ENCODE measurements around the gene TPGS1.

TPGS1 gene

DNA sequence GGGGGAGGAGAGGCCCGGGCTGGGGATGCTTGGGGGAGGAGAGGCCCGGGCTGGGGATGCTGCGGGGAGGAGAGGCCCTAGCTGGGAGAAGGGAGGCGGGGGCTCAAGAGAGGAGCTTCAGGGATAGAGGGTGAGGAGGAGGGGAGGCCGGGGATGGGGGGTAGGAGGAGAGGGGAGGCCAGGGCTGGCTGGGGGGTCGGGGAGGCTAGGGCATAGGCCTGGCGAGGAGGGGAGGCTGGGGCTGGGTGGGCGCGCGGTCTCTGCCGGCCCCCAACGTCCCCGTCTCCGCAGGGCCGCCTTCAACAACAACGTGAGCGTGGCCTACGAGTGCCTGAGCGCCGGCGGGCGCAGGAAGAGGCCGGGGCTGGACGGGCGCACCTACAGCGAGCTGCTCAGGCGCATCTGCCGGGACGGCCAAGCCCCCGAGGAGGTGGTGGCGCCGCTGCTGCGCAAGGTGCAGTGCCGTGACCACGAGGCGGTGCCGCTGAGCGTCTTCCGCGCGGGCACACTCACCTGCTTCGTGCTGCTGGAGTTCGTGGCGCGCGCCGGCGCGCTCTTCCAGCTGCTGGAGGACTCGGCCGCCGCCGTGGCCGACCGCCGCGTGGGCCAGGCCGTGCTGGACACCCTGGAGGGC lies 11.4 kb downstream of the TPGS1 start:
- DNase-seq (ENCODE audit: low read depth in 2 of 2) = peak in 1 of 2 donors; percentile 45

DNA sequence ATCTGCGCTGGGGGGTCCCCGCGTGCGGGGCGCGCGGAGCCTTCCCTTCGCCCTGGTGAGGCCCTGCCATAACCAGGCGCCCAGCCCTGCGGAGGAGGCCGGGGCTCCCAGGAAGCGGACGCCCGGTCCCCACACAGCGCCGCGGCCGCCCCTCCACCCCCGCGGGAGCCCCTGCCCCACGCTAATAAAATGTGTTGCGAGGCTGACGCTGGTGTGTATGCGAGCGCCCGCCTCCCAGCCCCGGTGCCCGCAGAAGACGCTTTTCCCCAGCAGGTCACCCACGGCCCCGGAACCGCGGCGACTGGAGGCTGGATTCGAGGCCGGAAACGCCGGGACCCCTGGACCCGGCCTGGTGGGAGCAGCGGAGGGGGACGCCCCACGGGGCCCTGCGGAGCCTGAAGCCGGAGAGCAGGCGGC lies 12.2 kb downstream of the TPGS1 start:
- DNase-seq (ENCODE audit: low read depth in 2 of 2) = no peak

DNA sequence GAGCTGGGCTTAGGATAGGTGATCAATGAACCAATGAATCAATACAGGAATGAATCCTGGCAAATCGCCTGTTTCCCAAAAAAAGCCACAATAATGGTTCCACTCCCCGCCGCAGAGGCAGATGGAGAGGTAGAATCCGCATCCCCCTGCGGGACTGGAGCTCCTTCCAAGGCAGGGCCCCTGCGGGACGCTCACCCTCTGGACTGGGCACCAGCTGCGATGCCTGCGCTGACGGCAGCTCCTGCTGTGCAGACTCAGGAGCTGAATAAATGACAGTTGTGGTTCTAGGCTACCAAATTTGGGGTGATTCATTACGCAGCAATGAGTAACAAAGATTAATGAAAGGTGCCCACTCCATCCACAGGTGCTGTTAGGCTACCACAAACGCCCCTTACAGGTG lies 15.4 kb downstream of the TPGS1 start:
- no peak for DNase-seq (ENCODE audit: low read depth in 2 of 2)

DNA sequence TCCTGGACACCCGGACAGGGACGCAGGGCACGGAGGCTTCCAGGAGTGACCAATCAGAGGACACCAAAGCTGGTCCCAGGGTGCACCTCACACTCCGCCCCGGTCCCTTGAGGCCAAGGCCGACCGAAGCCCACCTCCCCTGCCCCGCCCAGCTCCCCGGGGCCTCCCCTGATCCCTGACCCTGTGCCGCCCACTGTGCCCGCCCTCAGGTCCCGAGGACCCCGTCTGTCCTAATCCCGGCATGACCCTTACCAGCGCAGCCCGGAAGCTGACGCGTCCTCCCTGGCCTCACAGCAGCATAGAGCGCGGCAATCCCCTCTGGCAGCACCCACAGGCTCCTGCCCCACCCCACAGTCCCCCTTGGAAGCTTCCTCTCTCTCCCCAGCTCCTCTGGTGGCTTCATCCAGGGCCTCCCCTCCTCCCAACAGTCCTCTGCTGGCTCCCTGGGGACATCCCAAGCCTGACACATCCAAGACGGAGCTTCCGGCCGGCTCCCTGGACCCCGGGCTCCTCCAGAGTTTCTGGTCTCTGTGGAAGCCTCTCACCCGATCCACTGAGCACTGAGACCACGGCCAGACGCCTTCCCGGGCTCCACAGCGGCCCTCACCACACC lies 16.9 kb downstream of the TPGS1 start:
- DNase-seq (ENCODE audit: low read depth in 2 of 2) = no peak

GRCh38 chr19:525029-525428 lies 17.7 kb downstream of the TPGS1 start:
- no peak for DNase-seq (ENCODE audit: low read depth in 2 of 2)

- no peak for DNase-seq (ENCODE audit: low read depth in 2 of 2)
Observed at GRCh38 chr19:525857-526419, 18.6 kb downstream of the TPGS1 start.

GRCh38 chr19:530134-531008 lies 23.1 kb downstream of the TPGS1 start:
- DNase-seq (ENCODE audit: low read depth in 2 of 2) = no peak

- peak; percentile 82 to 86 for DNase-seq (ENCODE audit: low read depth in 2 of 2)
Observed at GRCh38 chr19:531009-531752, 23.9 kb downstream of the TPGS1 start.

- no peak for DNase-seq (ENCODE audit: low read depth in 2 of 2)
Observed at GRCh38 chr19:531753-532560, 24.7 kb downstream of the TPGS1 start, which contains the start of gene CDC34. CDC34 (plus strand) TSS chr19:531760; CDS start chr19:531932, 172 bp downstream.

DNA sequence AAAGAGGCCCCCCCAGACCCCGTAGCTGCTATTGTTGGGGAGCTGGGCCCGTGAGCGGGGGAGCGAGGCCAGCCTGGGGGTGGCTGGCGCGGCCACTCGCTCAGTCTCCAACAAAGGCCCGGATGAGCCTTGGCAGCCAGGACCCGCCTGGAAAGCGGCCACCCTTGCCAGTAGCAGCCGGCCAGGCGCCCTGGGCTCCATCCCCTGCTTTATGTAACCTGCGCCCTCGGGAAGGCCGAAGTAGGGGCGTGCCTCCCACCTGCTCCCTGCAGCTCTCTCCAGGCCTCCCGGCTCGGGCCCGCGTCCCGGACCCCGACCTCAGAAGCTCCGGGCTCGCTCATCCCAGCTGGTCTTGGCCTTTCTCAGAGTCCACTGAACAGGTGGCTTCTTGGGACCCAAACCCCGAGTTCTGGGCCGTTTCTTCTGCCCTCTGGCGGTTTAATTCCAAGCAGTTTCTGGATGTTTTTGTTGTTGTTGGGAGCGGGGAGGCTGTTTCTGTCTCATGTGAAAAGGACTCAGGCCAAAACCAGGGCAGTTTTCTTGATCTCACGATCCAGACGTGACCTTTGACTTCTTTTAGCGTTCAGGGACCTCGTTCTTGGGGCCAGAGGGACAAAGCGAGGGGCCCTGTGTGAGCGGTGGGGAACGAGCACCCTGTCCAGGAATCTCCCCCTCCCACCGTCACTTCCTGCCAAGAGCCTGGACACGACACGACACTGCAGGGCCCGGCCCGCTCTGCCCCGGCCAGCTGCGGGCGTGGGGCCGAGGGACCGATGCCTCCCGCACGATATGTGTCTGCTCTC lies 25.5 kb downstream of the TPGS1 start:
- no peak for DNase-seq (ENCODE audit: low read depth in 2 of 2)

DNA sequence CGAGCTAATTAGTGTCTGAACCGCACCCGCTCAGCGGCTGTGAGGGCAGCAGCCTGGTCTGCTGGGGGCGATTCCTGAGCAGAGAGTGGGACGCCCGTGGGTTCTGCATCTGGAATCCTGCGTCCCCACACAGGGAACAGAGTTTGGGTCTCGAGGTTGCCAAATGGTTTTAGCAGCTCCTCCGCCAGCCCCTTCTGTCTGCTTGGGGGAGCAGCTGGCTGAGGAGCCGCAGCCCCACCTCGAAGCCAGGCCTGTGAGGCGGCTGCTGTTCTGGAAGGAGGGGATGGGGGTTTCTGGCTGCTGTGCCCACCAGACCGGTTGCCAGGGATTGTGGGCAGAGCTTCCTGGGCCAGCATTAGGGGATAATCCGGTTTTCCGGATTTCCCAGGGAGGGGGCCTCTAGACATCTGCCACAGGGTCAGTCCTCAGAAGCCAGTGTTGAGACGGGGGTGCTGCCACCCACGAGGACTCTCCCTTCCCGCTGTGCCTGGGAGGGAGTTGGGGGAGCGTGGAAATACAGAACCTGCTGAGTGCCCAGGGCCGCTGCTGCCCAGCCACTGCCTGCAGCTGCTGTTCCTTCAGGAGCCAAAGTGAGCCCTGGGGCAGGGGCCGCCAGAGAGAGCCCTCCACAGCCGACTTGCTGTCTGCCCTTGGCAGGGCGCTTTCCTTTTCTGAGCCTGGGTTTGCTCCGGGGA lies 26.2 kb downstream of the TPGS1 start:
- DNase-seq (ENCODE audit: low read depth in 2 of 2) = no peak

DNA sequence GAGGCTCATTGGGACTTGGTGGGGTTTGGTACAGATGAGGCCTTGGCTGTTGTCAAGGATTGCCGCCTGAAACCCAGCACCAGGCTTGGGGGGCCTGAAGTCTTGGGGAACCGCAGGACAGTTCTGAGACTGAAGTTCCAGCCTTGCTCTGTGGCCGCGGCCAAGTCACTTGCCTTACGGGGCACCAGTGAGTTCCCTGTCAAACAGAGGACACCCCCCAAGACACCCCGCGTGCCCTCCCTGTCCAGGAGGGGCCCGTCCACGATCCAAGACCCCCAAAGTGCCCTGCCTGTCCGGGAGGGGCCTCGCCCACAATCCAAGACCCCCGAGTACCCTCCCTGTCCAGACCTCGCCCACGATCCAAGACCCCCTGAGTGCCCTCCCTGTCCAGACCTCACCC lies 26.8 kb downstream of the TPGS1 start:
- DNase-seq (ENCODE audit: low read depth in 2 of 2) = no peak

- no peak for DNase-seq (ENCODE audit: low read depth in 2 of 2)
Observed at GRCh38 chr19:535017-535835, 27.9 kb downstream of the TPGS1 start.

- DNase-seq (ENCODE audit: low read depth in 2 of 2) = no peak
Observed at GRCh38 chr19:536031-536880, 29.0 kb downstream of the TPGS1 start.

GRCh38 chr19:536881-537404 lies 29.6 kb downstream of the TPGS1 start:
- DNase-seq (ENCODE audit: low read depth in 2 of 2) = no peak

DNA sequence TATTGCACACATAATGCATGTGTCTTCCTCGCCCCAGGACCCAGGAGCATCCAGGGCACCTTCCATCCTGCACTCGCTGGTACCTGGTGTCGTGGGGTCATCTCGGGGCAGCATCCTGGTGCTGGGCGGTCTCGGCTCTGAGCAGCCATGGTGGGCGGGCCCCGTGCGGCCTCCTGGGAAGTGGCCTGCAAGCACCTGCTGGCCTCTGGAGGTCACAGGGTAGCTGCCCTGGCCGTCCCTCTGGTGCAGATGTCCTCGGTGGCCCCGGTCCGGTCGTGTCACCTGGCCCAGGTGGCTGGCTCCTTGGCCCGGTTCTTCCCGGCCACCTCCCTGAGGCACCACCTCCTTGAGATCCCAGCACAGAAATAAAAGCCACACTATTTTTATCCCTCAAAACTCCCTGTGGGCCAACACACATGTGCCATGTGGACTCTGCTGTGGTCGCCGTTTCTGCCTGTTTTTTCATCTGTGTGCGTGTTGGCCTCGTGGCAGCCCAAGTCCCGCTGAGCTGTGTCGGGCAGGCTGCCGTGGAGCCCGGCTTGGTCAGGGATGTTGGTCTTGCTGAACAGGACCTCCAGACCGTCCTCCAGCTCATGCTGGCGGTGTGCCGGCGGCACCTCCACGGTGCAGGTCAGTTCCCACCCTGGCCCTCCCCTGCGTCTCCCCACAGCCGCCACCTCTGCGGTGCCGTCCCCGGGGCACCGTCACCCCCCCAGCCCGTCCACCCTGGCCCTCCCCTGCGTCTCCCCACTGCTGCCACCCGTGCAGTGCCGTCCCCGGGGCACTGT lies 31.5 kb downstream of the TPGS1 start:
- DNase-seq (ENCODE audit: low read depth in 2 of 2) = no peak

Data from stimulated activated CD4-positive, alpha-beta T cell treated with anti-CD3 and anti-CD28 coated beads, Interleukin-1b, Interleukin-23, amount 100 ng/mL, for 1 hour (primary cell).